Heart left ventricle (tissue), 13 donors: ENCODE data around the gene TPX2.

ENCODE experiments used
- POLR2A ChIP-seq, 2 donors: fragments of 450-650 bp; IDR thresholded peaks; one replicate each; pipeline ENCODE4 v1.6.1; 2017; ENCODE audit warnings: antibody characterized with exemption in 2 of 2, mild to moderate bottlenecking in 2 of 2, moderate library complexity in 2 of 2
- TF ChIP-seq, protein P1 (sequence below), 12 donors: fragments of 200-600 bp; sonication (generic) in 4 of 12; IDR thresholded peaks; one replicate each; pipeline versions ENCODE4 v1.5.0 to v1.8.0; 2018 to 2022; ENCODE audit warnings: antibody characterized with exemption in 12 of 12, mild to moderate bottlenecking in 5 of 12
- donor health status: ischemic (EF 13 %, LVEDD 7.1; RV severe dilation, severe dysfunction).
- donor health status: DM: no; HTN: yes; CAD: no.
- donor health status: DM: no; HTN: no; CAD: no.
- donor health status: ischemic (EF 25% LVEDD 6.9; RV normal size, moderate dysfunction).
- donor health status: ischemic (EF 25% LVEDD 5.7; RV mildly dilated, moderate dysfunction).
- donor health status: ischemic (EF 35%, LVEDD 5.7; RV mildly dilated, moderate dysfunction).
- donor health status: nonischemic (EF 11% LVEDD 7.7; RV severe dilation, severe dysfunction).
- donor health status: DM: yes; HTN: yes; CAD: no.
- donor health status: PGD.
- donor health status: ischemic (EF 29% LVEDD 5.4; RV normal size, mild dysfunction).
- donor health status: nonischemic (EF 23%, LVEDD 6.1; RV moderate dilation, normal function).

DNA sequence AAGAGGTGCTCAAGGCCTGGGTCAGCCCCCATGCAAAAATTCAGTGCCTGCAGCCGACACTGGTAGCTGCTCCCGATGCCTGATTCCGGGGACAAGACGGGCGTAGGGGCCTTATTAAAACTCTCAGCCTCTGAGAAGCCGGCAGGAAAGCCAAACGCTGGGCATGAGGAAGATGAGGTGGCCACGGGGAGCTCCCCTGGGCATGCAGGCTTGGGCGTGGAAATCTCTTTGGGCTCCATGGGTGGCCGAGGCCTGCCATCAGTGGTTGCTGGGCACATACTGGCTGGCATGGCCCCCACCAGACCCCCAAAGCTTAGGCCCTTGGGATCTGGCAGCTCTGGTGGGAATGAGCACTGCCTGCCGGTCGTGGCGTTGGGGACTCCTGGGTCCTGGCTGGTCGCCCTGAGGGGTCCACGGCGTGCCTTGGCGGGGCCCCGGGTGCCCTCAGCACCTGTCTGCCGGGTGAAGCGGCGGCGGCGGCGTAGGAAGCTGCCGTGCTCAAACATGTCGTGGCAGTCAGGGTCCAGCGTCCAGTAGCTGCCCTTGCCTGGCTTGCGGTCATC lies 105.7 kb downstream of the TPX2 start:
- TF ChIP-seq, protein P1, sequence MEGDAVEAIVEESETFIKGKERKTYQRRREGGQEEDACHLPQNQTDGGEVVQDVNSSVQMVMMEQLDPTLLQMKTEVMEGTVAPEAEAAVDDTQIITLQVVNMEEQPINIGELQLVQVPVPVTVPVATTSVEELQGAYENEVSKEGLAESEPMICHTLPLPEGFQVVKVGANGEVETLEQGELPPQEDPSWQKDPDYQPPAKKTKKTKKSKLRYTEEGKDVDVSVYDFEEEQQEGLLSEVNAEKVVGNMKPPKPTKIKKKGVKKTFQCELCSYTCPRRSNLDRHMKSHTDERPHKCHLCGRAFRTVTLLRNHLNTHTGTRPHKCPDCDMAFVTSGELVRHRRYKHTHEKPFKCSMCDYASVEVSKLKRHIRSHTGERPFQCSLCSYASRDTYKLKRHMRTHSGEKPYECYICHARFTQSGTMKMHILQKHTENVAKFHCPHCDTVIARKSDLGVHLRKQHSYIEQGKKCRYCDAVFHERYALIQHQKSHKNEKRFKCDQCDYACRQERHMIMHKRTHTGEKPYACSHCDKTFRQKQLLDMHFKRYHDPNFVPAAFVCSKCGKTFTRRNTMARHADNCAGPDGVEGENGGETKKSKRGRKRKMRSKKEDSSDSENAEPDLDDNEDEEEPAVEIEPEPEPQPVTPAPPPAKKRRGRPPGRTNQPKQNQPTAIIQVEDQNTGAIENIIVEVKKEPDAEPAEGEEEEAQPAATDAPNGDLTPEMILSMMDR (IDR thresholded peaks at IDR 0.05), result no peak
- TF ChIP-seq POLR2A (IDR thresholded peaks at IDR 0.05), result no peak
